ENCODE data around the gene ABI1. TPM values are rescaled to one million over a fixed set of nuclear protein-coding genes. Genes with fewer than 3 reads are reported as not detected.

ABI1 gene
- total RNA-seq, 2 experiments from 2014 or later = 62.4 to 76.9 TPM

GRCh38 chr10:26770069-26770468, 90.7 kb downstream of the ABI1 start:
- POLR2A ChIA-PET = interaction anchor here (0.6 to 2.1 kb wide), 3 partner anchors 8 to 445 kb away, joined by 3 to 7 read pairs (median 5); no protein-coding TSS in a partner anchor
- Histone ChIP-seq H4K20me1 (ENCODE audit: insufficient read depth, low read length) (no peaks in the 10 kb centered on the region), H3K27ac (ENCODE audit: low read depth, low read length, poor library complexity, severe bottlenecking) (no peak overlapping the region), H3K9me3 (ENCODE audit: low read length) (no peaks in the 10 kb centered on the region), H3K79me2 (ENCODE audit: insufficient read depth, low read depth, low read length) (peaks cover 67% of the 10 kb centered on the region), H3K9me2 (ENCODE audit: insufficient read depth, low read length) (no peaks in the 10 kb centered on the region), H3K4me1 (ENCODE audit: insufficient read depth, low read length, poor library complexity, severe bottlenecking) (peaks cover 9% of the 10 kb centered on the region), H3K4me2 (ENCODE audit: low read length) (no peak overlapping the region), H3K36me3 (ENCODE audit: insufficient read depth, low read length) (peaks cover 61% of the 10 kb centered on the region), H2AFZ (ENCODE audit: low read length) (no peak overlapping the region), H3K4me3 (ENCODE audit: low read depth, low read length, poor library complexity, severe bottlenecking) (no peak overlapping the region)
- intact Hi-C loops (cut with micrococcal nuclease; ENCODE audit: unreplicated experiment) = no loop called here
- CTCF ChIA-PET (ENCODE audit: unreplicated experiment) = no interaction called here
- TF ChIP-seq CTCF (conservative IDR thresholded peaks at IDR 0.05; ENCODE audit: low read length) (no peak), EZH2phosphoT487 (IDR thresholded peaks at IDR 0.05; ENCODE audit: borderline replicate concordance, low read depth, low read length) (no peak)
- DNase-seq (ENCODE audit: low spot score) = no peak
- BruUV-seq (replicated peaks) = no TSS peak

- DNase-seq (ENCODE audit: low spot score) = no peak
- intact Hi-C loops (cut with micrococcal nuclease; ENCODE audit: unreplicated experiment) = no loop called here
These were observed 95.2 kb downstream of the ABI1 start for GRCh38 chr10:26765549-26765948.

More at GRCh38 chr10:26765549-26765948, 95.2 kb downstream of the ABI1 start:
- no peak overlapping the region for H3K27ac ChIP-seq (ENCODE audit: low read depth, low read length, poor library complexity, severe bottlenecking)
- no peak overlapping the region for H3K4me3 ChIP-seq (ENCODE audit: low read depth, low read length, poor library complexity, severe bottlenecking)
- no peaks in the 10 kb centered on the region; the same call in 1 of the 2 replicates for H4K20me1 ChIP-seq (ENCODE audit: insufficient read depth, low read length)
- no TSS peak for BruUV-seq (replicated peaks)
- no peak for TF ChIP-seq EZH2phosphoT487 (IDR thresholded peaks at IDR 0.05; ENCODE audit: borderline replicate concordance, low read depth, low read length)
- TF ChIP-seq CTCF (conservative IDR thresholded peaks at IDR 0.05; ENCODE audit: low read length) = no peak
- H3K4me1 ChIP-seq (ENCODE audit: insufficient read depth, low read length, poor library complexity, severe bottlenecking) = peaks cover 9% of the 10 kb centered on the region
- peaks cover 85% of the 10 kb centered on the region for H3K36me3 ChIP-seq (ENCODE audit: insufficient read depth, low read length)
- ChIA-PET CTCF (ENCODE audit: unreplicated experiment) (no interaction called here), POLR2A (interaction anchor here (1.0 kb wide), 1 partner anchor 10 kb away, joined by 4 read pairs; no protein-coding TSS in a partner anchor)
- H3K4me2 ChIP-seq (ENCODE audit: low read length) = no peak overlapping the region
- peaks cover 31% of the 10 kb centered on the region; the same call in 1 of the 2 replicates for H3K79me2 ChIP-seq (ENCODE audit: insufficient read depth, low read depth, low read length)
- H2AFZ ChIP-seq (ENCODE audit: low read length) = no peak overlapping the region
- no peaks in the 10 kb centered on the region for H3K9me3 ChIP-seq (ENCODE audit: low read length)
- H3K9me2 ChIP-seq (ENCODE audit: insufficient read depth, low read length) = no peaks in the 10 kb centered on the region

All from OCI-LY7 (cell line).